Activated naive CD8-positive, alpha-beta T cell treated with anti-CD3 and anti-CD28 coated beads, Interleukin-2, amount 50 U/mL, for 24 hours (primary cell): Measurements from ENCODE around the gene RGP1.

ENCODE experiments used
- ATAC-seq: fragments of 150-1000 bp; cut with Tn5 transposase; one replicate; pipeline ENCODE4 v1.10.0; 2021
- DNase-seq: peaks from one replicate; pipeline ENCODE4 v3.0.0; 2021
- H3K27ac Mint-ChIP-seq: one replicate; pipeline ENCODE4 v1.8.0; 2021; ENCODE audit warnings: mild to moderate bottlenecking, mixed read lengths
- H3K27me3 Mint-ChIP-seq: one replicate; pipeline ENCODE4 v1.8.0; 2021; ENCODE audit warnings: mixed read lengths
- H3K36me3 Mint-ChIP-seq: one replicate; pipeline ENCODE4 v1.8.0; 2021; ENCODE audit warnings: low read depth, mixed read lengths
- H3K4me1 Mint-ChIP-seq: one replicate; pipeline ENCODE4 v1.8.0; 2021; ENCODE audit warnings: mixed read lengths
- H3K4me3 Mint-ChIP-seq: one replicate; pipeline ENCODE4 v1.8.0; 2021; ENCODE audit warnings: mild to moderate bottlenecking, moderate library complexity, mixed read lengths
- H3K9me3 Mint-ChIP-seq: one replicate; pipeline ENCODE4 v1.8.0; 2021; ENCODE audit warnings: mixed read lengths

The RGP1 gene

GRCh38 chr9:35748858-35749514 is at the start of gene RGP1, which contains the start of gene GBA2:
TSS of gene RGP1 (plus strand) at chr9:35749287. CDS start at chr9:35749756, 469 bp downstream.
TSS of gene GBA2 (minus strand) at chr9:35749228. CDS start at chr9:35748704, 524 bp downstream.
- H3K27me3 Mint-ChIP-seq: no peaks in the 10 kb centered on the region
- peaks cover 27% of the 10 kb centered on the region for H3K36me3 Mint-ChIP-seq
- peak within 1 kb of the TSS; percentile 82 for H3K27ac Mint-ChIP-seq
- H3K4me3 Mint-ChIP-seq: peak within 1 kb of the TSS; percentile 89
- DNase-seq (peak; percentile 80), ATAC-seq (peak; percentile 91)
- H3K9me3 Mint-ChIP-seq: no peaks in the 10 kb centered on the region
- peaks cover 41% of the 10 kb centered on the region for H3K4me1 Mint-ChIP-seq

GRCh38 chr9:35700031-35700430 is 49.1 kb upstream of the RGP1 start:
- peaks cover 38% of the 10 kb centered on the region for H3K36me3 Mint-ChIP-seq
- no peak overlapping the region for H3K27ac Mint-ChIP-seq
- H3K4me3 Mint-ChIP-seq: no peak overlapping the region
- DNase-seq (no peak), ATAC-seq (no peak)
- no peaks in the 10 kb centered on the region for H3K27me3 Mint-ChIP-seq
- H3K9me3 Mint-ChIP-seq: no peaks in the 10 kb centered on the region
- peaks cover 6% of the 10 kb centered on the region for H3K4me1 Mint-ChIP-seq

DNA sequence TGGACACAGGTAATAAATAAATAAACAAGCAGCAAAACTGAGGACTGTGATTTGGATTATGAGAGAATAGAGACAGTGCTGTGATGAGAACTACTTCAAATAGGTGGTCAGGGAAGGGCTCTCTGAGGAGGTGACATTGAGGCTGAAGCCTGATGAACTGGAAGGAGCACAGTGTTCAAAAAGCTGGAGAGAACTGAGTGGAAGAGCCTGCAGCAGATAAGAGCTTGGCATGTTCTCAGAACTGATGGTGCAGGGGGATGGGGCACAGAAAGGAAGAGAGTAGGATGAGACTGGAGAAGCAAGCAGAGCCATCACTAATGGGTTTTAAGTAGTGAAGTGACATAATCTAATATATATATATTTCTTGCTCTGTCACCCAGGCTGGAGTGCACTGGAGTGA is 48.1 kb upstream of the RGP1 start:
- H3K4me1 Mint-ChIP-seq: peaks cover 6% of the 10 kb centered on the region
- ATAC-seq: no peak
- H3K27me3 Mint-ChIP-seq: no peaks in the 10 kb centered on the region
- DNase-seq: no peak
- H3K4me3 Mint-ChIP-seq: no peak overlapping the region
- no peak overlapping the region for H3K27ac Mint-ChIP-seq
- H3K36me3 Mint-ChIP-seq: peaks cover 40% of the 10 kb centered on the region
- H3K9me3 Mint-ChIP-seq: no peaks in the 10 kb centered on the region

DNA sequence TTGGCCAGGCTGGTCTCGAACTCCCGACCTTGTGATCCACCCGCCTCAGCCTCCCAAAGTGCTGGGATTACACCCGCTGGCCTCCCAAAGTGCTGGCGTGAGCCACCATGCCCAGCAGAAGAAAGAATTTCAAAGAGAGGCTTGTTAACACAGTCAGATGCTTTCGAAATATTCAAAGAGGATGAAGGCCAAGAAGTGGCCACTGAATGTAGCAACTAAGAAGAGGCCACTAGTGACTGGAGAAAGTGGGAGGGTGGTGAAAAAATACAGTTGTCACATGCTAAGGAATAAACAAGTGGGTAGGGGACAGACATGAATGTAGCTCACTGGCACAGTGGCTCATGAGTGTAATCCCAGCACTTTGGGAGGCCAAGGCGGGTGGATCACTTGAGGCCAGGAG is 46.4 kb upstream of the RGP1 start:
- Mint-ChIP-seq H3K4me3 (no peak overlapping the region), H3K27ac (no peak overlapping the region), H3K36me3 (peaks cover 41% of the 10 kb centered on the region), H3K9me3 (no peaks in the 10 kb centered on the region), H3K27me3 (no peaks in the 10 kb centered on the region), H3K4me1 (no peaks in the 10 kb centered on the region)
- no peak for DNase-seq
- no peak for ATAC-seq

DNA sequence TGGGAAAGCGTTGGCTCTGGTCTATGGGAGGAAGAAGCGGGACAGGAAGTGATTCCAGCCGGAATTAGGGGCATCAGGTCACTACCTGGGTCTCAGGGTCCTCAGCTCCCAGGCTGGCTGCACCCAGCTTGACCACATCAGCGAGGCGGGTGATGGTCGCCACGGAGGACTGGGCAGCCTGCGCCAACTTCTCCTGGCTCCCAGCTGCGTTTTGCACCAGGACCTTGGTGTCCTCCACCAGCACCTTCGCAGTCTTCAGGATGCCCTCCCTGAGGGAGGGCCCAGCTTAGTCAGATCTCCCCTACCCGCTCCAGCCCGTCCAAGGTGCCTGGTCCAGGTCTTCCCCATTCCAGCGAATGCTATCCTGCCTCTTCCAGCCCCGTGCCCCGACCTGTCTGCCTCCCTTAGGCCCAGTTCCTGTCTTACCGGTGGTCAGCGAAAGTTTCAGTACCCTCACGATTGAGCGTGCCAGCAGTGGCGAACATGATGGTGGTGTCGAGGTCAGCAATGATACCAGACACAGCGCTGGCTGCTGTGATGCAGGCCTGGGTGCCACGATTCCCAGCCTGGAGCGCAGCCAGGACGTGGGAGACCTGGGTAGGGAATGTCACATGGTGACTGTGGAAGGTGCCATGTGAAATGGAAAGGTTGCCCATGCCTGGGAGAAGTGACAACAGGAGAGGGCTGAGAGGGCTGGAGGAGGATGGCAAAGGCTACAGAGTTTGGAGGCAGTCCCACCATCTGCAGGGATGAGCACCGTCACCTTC is 45.0 kb upstream of the RGP1 start:
- no peaks in the 10 kb centered on the region for H3K27me3 Mint-ChIP-seq
- H3K4me1 Mint-ChIP-seq: no peaks in the 10 kb centered on the region
- H3K27ac Mint-ChIP-seq: no peak overlapping the region
- no peak for ATAC-seq
- DNase-seq: no peak
- H3K36me3 Mint-ChIP-seq: peaks cover 47% of the 10 kb centered on the region
- no peak overlapping the region for H3K4me3 Mint-ChIP-seq
- H3K9me3 Mint-ChIP-seq: no peaks in the 10 kb centered on the region

- H3K4me3 Mint-ChIP-seq: no peak overlapping the region
- no peak for ATAC-seq
- peaks cover 52% of the 10 kb centered on the region for H3K36me3 Mint-ChIP-seq
- H3K4me1 Mint-ChIP-seq: no peaks in the 10 kb centered on the region
- H3K9me3 Mint-ChIP-seq: no peaks in the 10 kb centered on the region
- H3K27me3 Mint-ChIP-seq: no peaks in the 10 kb centered on the region
- H3K27ac Mint-ChIP-seq: no peak overlapping the region
- no peak for DNase-seq
These were observed 43.7 kb upstream of the RGP1 start for GRCh38 chr9:35705372-35705771.

DNA sequence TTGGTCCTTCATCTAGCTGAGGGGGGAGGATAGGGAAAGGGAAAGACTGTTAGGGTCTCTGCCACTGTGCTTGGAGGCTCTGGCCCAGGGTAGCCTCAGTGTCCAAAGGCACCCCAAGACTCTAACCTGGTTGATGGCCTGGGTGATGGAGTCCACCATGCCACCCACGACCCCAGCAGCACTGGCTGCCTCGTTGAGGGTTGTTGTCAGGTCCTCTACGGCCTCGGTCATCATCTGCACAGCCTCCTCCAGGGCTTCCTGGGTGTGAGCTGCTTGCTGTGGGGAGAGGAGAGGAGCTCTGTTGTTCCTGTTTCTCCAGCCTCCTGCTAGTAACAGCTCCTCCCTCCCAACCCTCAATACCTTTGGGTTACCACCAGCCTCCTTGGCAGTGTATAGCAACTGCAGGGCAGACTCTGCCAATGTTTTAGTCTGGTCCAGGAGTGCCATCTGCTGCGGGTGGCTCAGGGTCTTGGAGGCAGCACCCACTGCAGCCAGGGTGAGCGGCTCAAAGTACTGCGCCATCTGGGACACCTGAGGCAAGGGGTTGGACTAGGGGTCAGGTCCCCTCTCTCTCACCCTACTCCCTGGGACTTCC is 43.2 kb upstream of the RGP1 start:
- no peak overlapping the region for H3K27ac Mint-ChIP-seq
- no peak overlapping the region for H3K4me3 Mint-ChIP-seq

GRCh38 chr9:35706951-35707350 is 42.1 kb upstream of the RGP1 start:
- Mint-ChIP-seq H3K36me3 (peaks cover 64% of the 10 kb centered on the region), H3K4me1 (no peaks in the 10 kb centered on the region), H3K27me3 (no peaks in the 10 kb centered on the region), H3K4me3 (no peak overlapping the region), H3K27ac (no peak overlapping the region), H3K9me3 (no peaks in the 10 kb centered on the region)
- DNase-seq: no peak
- ATAC-seq: no peak

More for the DNA sequence above, 43.2 kb upstream of the RGP1 start:
- DNase-seq (no peak), ATAC-seq (peak; percentile 20)
- Mint-ChIP-seq H3K9me3 (no peaks in the 10 kb centered on the region), H3K36me3 (peaks cover 58% of the 10 kb centered on the region), H3K27me3 (no peaks in the 10 kb centered on the region), H3K4me1 (no peaks in the 10 kb centered on the region)

- Mint-ChIP-seq H3K27me3 (no peaks in the 10 kb centered on the region), H3K4me3 (no peak overlapping the region), H3K27ac (no peak overlapping the region), H3K9me3 (no peaks in the 10 kb centered on the region), H3K4me1 (no peaks in the 10 kb centered on the region), H3K36me3 (peaks cover 64% of the 10 kb centered on the region)
- no peak for ATAC-seq
- DNase-seq: no peak
These were observed 40.9 kb upstream of the RGP1 start for GRCh38 chr9:35708146-35708545.

- Mint-ChIP-seq H3K36me3 (peaks cover 64% of the 10 kb centered on the region), H3K4me1 (no peaks in the 10 kb centered on the region), H3K9me3 (no peaks in the 10 kb centered on the region), H3K4me3 (no peak overlapping the region), H3K27ac (no peak overlapping the region), H3K27me3 (no peaks in the 10 kb centered on the region)
- DNase-seq (no peak), ATAC-seq (no peak)
These were observed 38.1 kb upstream of the RGP1 start for GRCh38 chr9:35710818-35711500.

GRCh38 chr9:35711501-35712428 is 37.3 kb upstream of the RGP1 start:
- Mint-ChIP-seq H3K27ac (no peak overlapping the region), H3K36me3 (peaks cover 64% of the 10 kb centered on the region), H3K4me1 (no peaks in the 10 kb centered on the region), H3K27me3 (no peaks in the 10 kb centered on the region), H3K4me3 (no peak overlapping the region), H3K9me3 (no peaks in the 10 kb centered on the region)
- DNase-seq (no peak), ATAC-seq (no peak)

GRCh38 chr9:35712762-35713400 is 36.2 kb upstream of the RGP1 start:
- DNase-seq: no peak
- no peaks in the 10 kb centered on the region for H3K9me3 Mint-ChIP-seq
- no peak overlapping the region for H3K27ac Mint-ChIP-seq
- no peaks in the 10 kb centered on the region for H3K27me3 Mint-ChIP-seq
- ATAC-seq: no peak
- H3K4me3 Mint-ChIP-seq: no peak overlapping the region
- peaks cover 61% of the 10 kb centered on the region for H3K36me3 Mint-ChIP-seq
- no peaks in the 10 kb centered on the region for H3K4me1 Mint-ChIP-seq

DNA sequence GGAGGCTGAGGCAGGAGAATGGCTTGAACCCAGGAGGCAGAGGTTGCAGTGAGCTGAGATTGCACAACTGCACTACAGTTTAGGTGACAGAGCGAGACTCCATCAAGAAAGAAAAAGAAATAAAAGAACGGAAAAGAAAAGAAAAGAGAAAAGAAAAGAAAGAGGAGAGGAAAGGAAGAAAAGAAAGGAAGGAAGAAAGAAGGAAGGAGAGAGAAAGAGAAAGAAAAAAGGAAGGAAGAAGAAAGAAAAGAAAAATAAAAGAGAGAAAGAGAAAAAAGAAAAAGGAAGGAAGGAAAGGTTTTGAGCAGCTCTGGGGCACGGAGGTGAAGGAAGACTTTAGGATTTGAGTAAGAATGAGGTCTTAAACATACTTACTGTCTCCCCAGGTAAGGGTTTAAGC is 35.5 kb upstream of the RGP1 start:
- Mint-ChIP-seq H3K27me3 (no peaks in the 10 kb centered on the region), H3K27ac (peak overlapping the region; percentile 27), H3K9me3 (no peaks in the 10 kb centered on the region), H3K36me3 (peaks cover 61% of the 10 kb centered on the region), H3K4me3 (no peak overlapping the region), H3K4me1 (no peaks in the 10 kb centered on the region)
- ATAC-seq (no peak), DNase-seq (no peak)
